ENCODE results near the gene LDLRAP1.

- TF ChIP-seq CTCF (IDR thresholded peaks at IDR 0.05) = no peak
- no peak for TF ChIP-seq POLR2A (IDR thresholded peaks at IDR 0.05)
Measured at GRCh38 chr1:25528881-25529517, 14.4 kb upstream of the LDLRAP1 start.

All from heart left ventricle (tissue), 13 donors.